NCI-H1092 (cell line): ENCODE results near the gene EEFSEC.

Experiments used
- DNase-seq: peaks from one replicate; lab custom pipeline; 2025; lab: John Stamatoyannopoulos, UW

Gene EEFSEC

GRCh38 chr3:128185630-128186447 lies 32.6 kb downstream of the EEFSEC start:
- DNase-seq, result no peak

- DNase-seq, result no peak
Observed at GRCh38 chr3:128187495-128187894, 34.2 kb downstream of the EEFSEC start.

- DNase-seq, result no peak
Observed at GRCh38 chr3:128188326-128188725, 35.0 kb downstream of the EEFSEC start.

- no peak for DNase-seq
Observed at GRCh38 chr3:128188956-128189355, 35.7 kb downstream of the EEFSEC start.

- no peak for DNase-seq
Observed at GRCh38 chr3:128190501-128190900, 37.2 kb downstream of the EEFSEC start.

DNA sequence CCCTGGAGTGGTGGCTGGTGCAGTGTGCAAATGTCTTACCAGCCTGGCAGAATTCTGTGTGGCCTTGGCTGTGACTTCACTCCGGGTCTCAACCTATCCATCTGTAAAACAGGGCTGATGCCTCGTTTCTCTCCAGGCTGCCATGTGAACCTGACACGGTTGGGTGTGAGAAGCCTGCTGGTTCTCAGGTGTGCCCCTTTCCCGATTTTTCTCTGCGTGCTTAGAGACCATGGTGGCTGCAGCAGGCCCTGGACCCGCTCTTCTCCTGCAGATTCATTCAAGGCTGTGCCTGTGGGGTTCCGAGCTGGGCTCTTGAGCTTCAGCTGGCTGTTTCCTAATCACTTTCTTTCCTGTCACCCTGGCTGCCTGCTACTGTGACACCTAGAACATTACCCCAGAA lies 38.9 kb downstream of the EEFSEC start:
- no peak for DNase-seq

DNA sequence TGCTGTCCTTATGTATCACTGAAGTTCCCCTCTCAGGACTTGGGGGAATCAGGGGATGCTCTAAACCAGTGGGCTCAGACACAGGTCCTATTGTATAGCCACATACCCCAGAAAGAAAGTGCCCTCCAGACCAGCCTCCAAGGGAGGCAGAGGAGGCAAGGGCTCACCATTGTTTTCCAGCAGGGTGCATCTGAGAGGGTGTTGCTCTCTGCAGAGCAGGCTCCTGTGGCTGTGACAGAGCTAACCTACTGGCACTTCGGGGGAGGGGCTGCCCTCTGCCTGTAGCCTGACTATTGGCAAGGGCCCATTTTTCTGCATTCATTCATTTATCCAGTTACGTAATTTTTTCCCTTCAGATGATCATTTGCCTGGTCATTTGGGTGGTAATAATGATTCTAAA lies 39.9 kb downstream of the EEFSEC start:
- no peak for DNase-seq

GRCh38 chr3:128194843-128195242 lies 41.6 kb downstream of the EEFSEC start:
- DNase-seq, result no peak

DNA sequence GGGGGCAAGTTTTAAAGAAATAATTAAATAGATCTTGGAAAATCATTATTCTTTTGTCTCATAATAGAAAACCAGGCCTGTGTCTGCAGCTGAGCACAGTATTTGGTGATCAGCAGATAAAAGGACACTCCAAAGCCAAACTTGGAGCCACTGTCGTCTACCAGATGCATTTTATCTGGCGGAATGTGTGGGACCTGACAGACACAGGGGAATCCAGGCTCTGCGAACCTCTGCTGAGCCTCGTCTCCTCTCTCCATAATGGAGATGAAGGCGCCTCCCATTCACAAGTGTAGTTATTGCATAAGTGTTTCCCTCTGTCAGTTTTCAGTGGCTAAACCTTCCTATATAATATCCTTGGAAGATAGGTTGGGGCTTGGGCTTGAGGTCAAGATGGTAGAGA lies 42.1 kb downstream of the EEFSEC start:
- no peak for DNase-seq

DNA sequence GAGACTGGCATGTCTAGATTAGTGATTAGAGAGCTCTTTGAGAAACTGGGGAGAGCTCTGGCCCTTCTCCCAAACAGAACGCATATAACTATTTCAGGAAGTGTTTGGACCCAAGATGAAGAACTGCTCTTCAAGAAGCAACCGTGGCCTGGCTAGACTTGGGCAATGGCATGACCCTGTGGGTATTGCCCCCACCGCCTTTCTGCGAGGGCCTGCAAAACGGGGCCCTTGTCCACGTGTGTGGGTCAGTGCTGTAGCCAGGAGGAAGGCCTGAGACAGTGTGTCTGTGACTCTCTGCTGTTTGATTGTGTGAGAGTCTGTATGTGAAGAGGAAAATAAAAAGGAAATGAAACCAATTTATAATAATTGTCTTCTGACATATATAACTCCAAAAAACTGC lies 42.5 kb downstream of the EEFSEC start:
- DNase-seq, result no peak

- DNase-seq, result no peak
Observed at GRCh38 chr3:128196647-128197046, 43.4 kb downstream of the EEFSEC start.

GRCh38 chr3:128197855-128198254 lies 44.6 kb downstream of the EEFSEC start:
- DNase-seq, result no peak

- DNase-seq, result no peak
Observed at GRCh38 chr3:128198313-128198712, 45.0 kb downstream of the EEFSEC start.

GRCh38 chr3:128199110-128199509 lies 45.8 kb downstream of the EEFSEC start:
- no peak for DNase-seq

- DNase-seq, result no peak
Observed at GRCh38 chr3:128201158-128201755, 48.0 kb downstream of the EEFSEC start.

DNA sequence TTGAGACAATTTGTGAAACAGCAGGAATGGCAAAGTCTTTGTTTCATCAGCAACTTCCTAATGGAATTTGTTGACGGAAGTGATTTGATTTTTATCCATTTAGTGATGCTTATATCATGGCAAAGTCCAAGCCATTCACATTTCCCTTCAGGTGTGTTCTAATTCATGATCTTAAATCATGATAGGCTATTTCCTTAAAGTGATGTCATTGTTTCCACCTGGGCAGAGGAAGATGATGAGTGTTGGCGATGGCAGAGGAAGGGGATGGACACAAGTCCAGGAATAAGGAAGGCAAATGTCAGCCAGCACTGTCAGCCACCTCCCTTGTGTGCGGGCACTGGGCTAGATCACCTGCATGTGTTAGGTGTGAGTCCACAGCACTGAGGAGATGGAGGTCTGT lies 49.9 kb downstream of the EEFSEC start:
- no peak for DNase-seq

GRCh38 chr3:128205558-128206145 lies 52.4 kb downstream of the EEFSEC start:
- no peak for DNase-seq

- no peak for DNase-seq
Observed at GRCh38 chr3:128207951-128208350, 54.7 kb downstream of the EEFSEC start.

DNA sequence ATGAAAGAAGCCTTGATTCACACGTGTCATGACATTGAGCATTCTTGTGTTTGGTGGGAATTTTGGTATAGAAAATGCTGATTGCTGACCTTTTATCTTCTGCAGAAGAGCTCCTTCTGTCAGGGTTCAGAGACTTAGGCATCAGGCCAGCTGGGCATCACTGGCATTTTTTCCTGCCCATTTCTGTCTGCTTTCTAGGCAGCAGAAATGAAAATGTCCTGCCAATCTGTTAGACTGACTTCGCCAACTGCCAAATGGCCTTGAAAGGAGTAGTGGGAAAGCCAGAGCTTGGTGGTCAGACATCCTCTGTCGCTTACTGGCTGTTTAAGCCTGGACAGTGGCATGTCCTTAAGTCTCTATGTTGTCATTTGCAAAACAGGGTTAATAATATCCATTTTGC lies 57.4 kb downstream of the EEFSEC start:
- no peak for DNase-seq

DNA sequence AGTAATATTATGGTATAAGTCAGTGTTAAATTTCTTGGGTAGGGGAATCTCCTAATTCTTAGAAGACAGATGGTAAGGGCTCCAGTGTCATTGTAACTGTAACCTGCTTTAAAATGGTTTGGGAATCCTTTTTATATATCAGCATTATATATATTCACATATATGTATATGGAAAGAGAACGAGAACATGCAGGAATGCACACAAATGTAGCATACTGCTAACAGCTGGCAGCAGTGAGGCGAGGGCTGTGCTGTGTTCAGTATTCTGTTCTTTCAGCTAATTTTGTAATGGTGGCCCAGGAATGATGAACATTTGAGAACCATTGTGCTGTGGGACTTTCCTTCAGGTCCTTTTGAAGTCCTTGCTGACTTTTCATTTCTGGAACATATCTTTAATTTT lies 60.8 kb downstream of the EEFSEC start:
- DNase-seq, result no peak

GRCh38 chr3:128215290-128215689 lies 62.0 kb downstream of the EEFSEC start:
- DNase-seq, result no peak

GRCh38 chr3:128215800-128216495 lies 62.7 kb downstream of the EEFSEC start:
- DNase-seq, result no peak
